NAMALWA (cell line): Measurements from ENCODE around the gene ASAP2.
A peak's percentile ranks its signal among the peaks of the same experiment; 100 is the strongest.

ENCODE experiments used
- DNase-seq: peaks from one replicate; pipeline ENCODE4 v3.0.0-alpha.2; 2015; ENCODE audit warnings: low spot score

Gene ASAP2

GRCh38 chr2:9322576-9322975, 116.0 kb downstream of the ASAP2 start:
- DNase-seq: no peak

- DNase-seq: no peak
Observed at GRCh38 chr2:9325428-9325827, 118.8 kb downstream of the ASAP2 start.

- no peak for DNase-seq
Observed at GRCh38 chr2:9326975-9327374, 120.4 kb downstream of the ASAP2 start.

- no peak for DNase-seq
Observed at GRCh38 chr2:9327873-9328352, 121.3 kb downstream of the ASAP2 start.

GRCh38 chr2:9328931-9329330, 122.3 kb downstream of the ASAP2 start:
- DNase-seq: no peak

- DNase-seq: no peak
Observed at GRCh38 chr2:9329497-9329896, 122.9 kb downstream of the ASAP2 start.

GRCh38 chr2:9330612-9331270, 124.1 kb downstream of the ASAP2 start:
- peak; percentile 15 for DNase-seq

GRCh38 chr2:9331704-9332103, 125.1 kb downstream of the ASAP2 start:
- no peak for DNase-seq

- no peak for DNase-seq
Observed at GRCh38 chr2:9332136-9332852, 125.7 kb downstream of the ASAP2 start.

- no peak for DNase-seq
Observed at GRCh38 chr2:9332853-9333245, 126.2 kb downstream of the ASAP2 start.

- peak; percentile 77 for DNase-seq
Observed at GRCh38 chr2:9333591-9334171, 127.1 kb downstream of the ASAP2 start.

- DNase-seq: no peak
Observed at GRCh38 chr2:9334761-9335160, 128.1 kb downstream of the ASAP2 start.

- peak; percentile 67 for DNase-seq
Observed at GRCh38 chr2:9335322-9335832, 128.8 kb downstream of the ASAP2 start.

GRCh38 chr2:9336241-9336575, 129.6 kb downstream of the ASAP2 start:
- peak; percentile 91 for DNase-seq

- DNase-seq: peak; percentile 72
Observed at GRCh38 chr2:9336576-9337314, 130.1 kb downstream of the ASAP2 start.

- no peak for DNase-seq
Observed at GRCh38 chr2:9337901-9338300, 131.3 kb downstream of the ASAP2 start.

- DNase-seq: no peak
Observed at GRCh38 chr2:9341337-9341887, 134.8 kb downstream of the ASAP2 start.

- no peak for DNase-seq
Observed at GRCh38 chr2:9342659-9343058, 136.0 kb downstream of the ASAP2 start.

GRCh38 chr2:9343524-9343923, 136.9 kb downstream of the ASAP2 start:
- no peak for DNase-seq

- no peak for DNase-seq
Observed at GRCh38 chr2:9344434-9344833, 137.8 kb downstream of the ASAP2 start.

- no peak for DNase-seq
Observed at GRCh38 chr2:9345343-9345742, 138.7 kb downstream of the ASAP2 start.

GRCh38 chr2:9345997-9346396, 139.4 kb downstream of the ASAP2 start:
- no peak for DNase-seq
